ENCODE results near the gene TMEM63C.
A peak's percentile ranks its signal among the peaks of the same experiment; 100 is the strongest.

TMEM63C gene

GRCh38 chr14:77281852-77282410 is 100.3 kb downstream of the TMEM63C start:
- no peak for DNase-seq

- no peak for DNase-seq
Measured at GRCh38 chr14:77284066-77284465, 102.5 kb downstream of the TMEM63C start.

- no peak for DNase-seq
Measured at GRCh38 chr14:77284466-77284865, 102.9 kb downstream of the TMEM63C start.

- DNase-seq = no peak
Measured at GRCh38 chr14:77286576-77286975, 105.0 kb downstream of the TMEM63C start.

GRCh38 chr14:77290705-77291104 is 109.1 kb downstream of the TMEM63C start:
- DNase-seq = peak; percentile 58

GRCh38 chr14:77296155-77296554 is 114.6 kb downstream of the TMEM63C start:
- DNase-seq = no peak

GRCh38 chr14:77296906-77297305 is 115.3 kb downstream of the TMEM63C start:
- DNase-seq = no peak

- no peak for DNase-seq
Measured at GRCh38 chr14:77299771-77300170, 118.2 kb downstream of the TMEM63C start.

- DNase-seq = peak; percentile 68
Measured at GRCh38 chr14:77301103-77301502, 119.5 kb downstream of the TMEM63C start.

- DNase-seq = peak; percentile 69
Measured at GRCh38 chr14:77302926-77303325, 121.3 kb downstream of the TMEM63C start.

GRCh38 chr14:77303417-77304156 is 122.0 kb downstream of the TMEM63C start:
- DNase-seq = peak; percentile 94

- no peak for DNase-seq
Measured at GRCh38 chr14:77305696-77306095, 124.1 kb downstream of the TMEM63C start.

- DNase-seq = no peak
Measured at GRCh38 chr14:77306416-77306815, 124.8 kb downstream of the TMEM63C start.

- peak; percentile 62 for DNase-seq
Measured at GRCh38 chr14:77306851-77307496, 125.4 kb downstream of the TMEM63C start.

All from EL (cell line).